H1 (cell line): Measurements from ENCODE around the gene CBLC. TPM values are rescaled to one million over a fixed set of nuclear protein-coding genes. Genes with fewer than 3 reads are reported as not detected.

Experiments used
- CTCF ChIA-PET: fragments of 300-600 bp; sonication (Branson Sonifier 250); formaldehyde crosslinking; loops from one replicate; lab custom pipeline; 2021; ENCODE audit not compliant: partially characterized antibody; lab: Charles Lee
- POLR2A ChIA-PET: fragments of 300-600 bp; sonication (Branson Sonifier 250); formaldehyde crosslinking; loops from one replicate; lab custom pipeline; 2021; ENCODE audit warnings: inconsistent platforms; ENCODE audit not compliant: partially characterized antibody; lab: Charles Lee
- DNase-seq, 2 experiments: peaks; one replicate each; pipeline versions ENCODE4 v3.0.0 to v3.0.0-alpha.2; 2010 to 2022; ENCODE audit warnings: low spot score in 2 of 2, low read depth in 1 of 2, mixed read lengths in 1 of 2
- FAIRE-seq: peaks from 2 replicates; lab custom pipeline; 2011; peaks lifted over from hg19 to GRCh38; lab: Jason Lieb, UNC
- H2AFZ ChIP-seq: 2 replicates; pipeline ENCODE4 v1.8.1; 2012; ENCODE audit warnings: low read length, inconsistent platforms
- H2AK5ac ChIP-seq: 2 replicates; pipeline ENCODE4 v1.6.1; 2013; ENCODE audit warnings: low read depth, low read length
- H2BK120ac ChIP-seq: replicated peaks from 2 replicates; pipeline ENCODE3; 2013; ENCODE audit warnings: low read depth, low read length, inconsistent platforms
- H2BK12ac ChIP-seq: 2 replicates; pipeline ENCODE4 v1.6.1; 2013; ENCODE audit warnings: low read depth, low read length
- H2BK15ac ChIP-seq: 2 replicates; pipeline ENCODE4 v1.6.1; 2013; ENCODE audit warnings: low read length
- H2BK20ac ChIP-seq: 2 replicates; pipeline ENCODE4 v1.6.1; 2013; ENCODE audit warnings: low read length
- H2BK5ac ChIP-seq: 2 replicates; pipeline ENCODE4 v1.6.1; 2013; ENCODE audit warnings: low read depth, low read length
- H3K14ac ChIP-seq: 2 replicates; pipeline ENCODE4 v1.6.1; 2013; ENCODE audit warnings: inconsistent platforms; ENCODE audit not compliant: insufficient read length
- H3K18ac ChIP-seq: 2 replicates; pipeline ENCODE4 v1.6.1; 2013; ENCODE audit warnings: low read length; ENCODE audit errors: extremely low read depth
- H3K23ac ChIP-seq: 2 replicates; pipeline ENCODE4 v1.6.1; 2013; ENCODE audit warnings: inconsistent platforms; ENCODE audit not compliant: insufficient read length
- H3K23me2 ChIP-seq: 2 replicates; pipeline ENCODE4 v1.6.1; 2013; ENCODE audit warnings: low read depth, low read length
- H3K27ac ChIP-seq: 2 replicates; pipeline ENCODE4 v1.6.1; 2011; ENCODE audit warnings: low read depth, low read length, inconsistent platforms
- H3K27me3 ChIP-seq, 4 experiments: replicated peaks in 1 of 4; 1 replicate in 1 of 4; 2 replicates in 3 of 4; pipeline versions ENCODE4 v1.6.1 to v1.8.1; 2011 to 2013; ENCODE audit warnings: low read length in 3 of 4, mild to moderate bottlenecking in 3 of 4, inconsistent platforms in 2 of 4, mixed read lengths in 2 of 4, moderate library complexity in 1 of 4; ENCODE audit not compliant: control insufficient read depth in 3 of 4, insufficient read depth in 3 of 4; ENCODE audit errors: extremely low read depth in 1 of 4
- H3K36me3 ChIP-seq, 4 experiments: 2 replicates each; pipeline versions ENCODE4 v1.6.1 to v1.8.1; 2011 to 2013; ENCODE audit warnings: mild to moderate bottlenecking in 4 of 4, low read length in 3 of 4, moderate library complexity in 2 of 4, control low read depth in 1 of 4, inconsistent platforms in 1 of 4; ENCODE audit not compliant: insufficient read depth in 4 of 4, control insufficient read depth in 2 of 4
- H3K4ac ChIP-seq: replicated peaks from 2 replicates; pipeline ENCODE3; 2013; ENCODE audit warnings: low read length, low read depth, mixed read lengths, inconsistent platforms; ENCODE audit not compliant: insufficient read length
- H3K4me1 ChIP-seq, 4 experiments: replicated peaks in 1 of 4; 1 replicate in 1 of 4; 2 replicates in 3 of 4; pipeline versions ENCODE4 v1.6.1 to v1.8.1; 2011 to 2013; ENCODE audit warnings: low read length in 3 of 4, inconsistent platforms in 2 of 4, mixed read lengths in 1 of 4; ENCODE audit not compliant: insufficient read depth in 4 of 4, control insufficient read depth in 3 of 4
- H3K4me2 ChIP-seq, 2 experiments: 2 replicates each; pipeline versions ENCODE4 v1.6.1 to v1.8.1; 2011 to 2013; ENCODE audit warnings: low read depth in 2 of 2, low read length in 2 of 2, control low read depth in 1 of 2, inconsistent platforms in 1 of 2, mild to moderate bottlenecking in 1 of 2; ENCODE audit not compliant: insufficient read depth in 1 of 2
- H3K4me3 ChIP-seq, 4 experiments: fragments of 200-600, 300-600 bp in 1 of 4; sonication (generic), shearing (Covaris generic), sonication (Bioruptor Twin) in 1 of 4; 2 replicates each; pipeline versions ENCODE4 v1.5.1 to v1.8.1; 2011 to 2016; ENCODE audit warnings: low read length in 4 of 4, low read depth in 3 of 4, control low read depth in 2 of 4, inconsistent platforms in 2 of 4, mild to moderate bottlenecking in 2 of 4, mixed read lengths in 1 of 4, moderate library complexity in 1 of 4; ENCODE audit not compliant: insufficient read depth in 2 of 4; ENCODE audit errors: extremely low read depth in 1 of 4
- H3K56ac ChIP-seq: replicated peaks from 2 replicates; pipeline ENCODE3; 2013; ENCODE audit warnings: low read depth, mild to moderate bottlenecking, mixed read lengths, low read length, inconsistent platforms; ENCODE audit not compliant: insufficient read length
- H3K79me1 ChIP-seq: 2 replicates; pipeline ENCODE4 v1.6.1; 2013; ENCODE audit warnings: low read depth, low read length, control low read depth
- H3K79me2 ChIP-seq, 2 experiments: 2 replicates each; pipeline versions ENCODE4 v1.6.1 to v1.8.1; 2012 to 2013; ENCODE audit warnings: low read length in 2 of 2, mild to moderate bottlenecking in 2 of 2, inconsistent platforms in 1 of 2; ENCODE audit not compliant: insufficient read depth in 2 of 2, control insufficient read depth in 1 of 2
- H3K9ac ChIP-seq, 4 experiments: replicated peaks in 1 of 4; 1 replicate in 1 of 4; 2 replicates in 3 of 4; pipeline versions ENCODE4 v1.6.1 to v1.8.1; 2011 to 2013; ENCODE audit warnings: low read depth in 3 of 4, low read length in 3 of 4, control low read depth in 2 of 4, mild to moderate bottlenecking in 2 of 4, moderate library complexity in 2 of 4, inconsistent platforms in 1 of 4; ENCODE audit errors: extremely low read depth in 1 of 4
- H3K9me3 ChIP-seq, 2 experiments: 2 replicates each; pipeline versions ENCODE4 v1.6.1 to v1.8.1; 2012 to 2013; ENCODE audit warnings: mild to moderate bottlenecking in 2 of 2, moderate library complexity in 2 of 2, control low read depth in 1 of 2, inconsistent platforms in 1 of 2, low read depth in 1 of 2, low read length in 1 of 2, mixed read lengths in 1 of 2; ENCODE audit not compliant: insufficient read depth in 2 of 2
- H4K20me1 ChIP-seq, 2 experiments: replicated peaks in 1 of 2; 2 replicates each; pipeline versions ENCODE3 to v1.8.1; 2011 to 2013; ENCODE audit warnings: inconsistent platforms in 2 of 2, low read length in 2 of 2, mild to moderate bottlenecking in 1 of 2; ENCODE audit not compliant: insufficient read depth in 2 of 2, control insufficient read depth in 1 of 2
- H4K5ac ChIP-seq: 2 replicates; pipeline ENCODE4 v1.6.1; 2013; ENCODE audit warnings: low read length, low read depth, mixed read lengths, inconsistent platforms; ENCODE audit not compliant: insufficient read length
- H4K8ac ChIP-seq: 2 replicates; pipeline ENCODE4 v1.8.0; 2013; ENCODE audit warnings: mild to moderate bottlenecking, moderate library complexity, low read length, inconsistent platforms; ENCODE audit not compliant: insufficient read depth; ENCODE audit errors: extremely low read depth
- H4K91ac ChIP-seq: replicated peaks from 2 replicates; pipeline ENCODE3; 2013; ENCODE audit warnings: low read length, mixed read lengths, inconsistent platforms; ENCODE audit not compliant: insufficient read length
- BACH1 ChIP-seq: IDR thresholded peaks from 2 replicates; pipeline ENCODE4 v1.6.1; 2012; ENCODE audit warnings: low read length, improper control_type of control experiment
- CEBPB ChIP-seq: IDR thresholded peaks from 2 replicates; pipeline ENCODE4 v1.6.1; 2012; ENCODE audit warnings: low read depth, low read length
- CTCF ChIP-seq, 3 experiments: IDR thresholded peaks; 1 replicate in 2 of 3; 2 replicates in 1 of 3; pipeline versions ENCODE4 v1.5.1 to v1.6.1; 2011; ENCODE audit warnings: low read length in 3 of 3, mild to moderate bottlenecking in 3 of 3, inconsistent platforms in 2 of 3, low read depth in 1 of 3, moderate library complexity in 1 of 3; ENCODE audit not compliant: insufficient read depth in 1 of 3; ENCODE audit errors: control extremely low read depth in 1 of 3
- GABPA ChIP-seq: IDR thresholded peaks from 2 replicates; pipeline ENCODE4 v1.6.1; 2011; ENCODE audit warnings: mild to moderate bottlenecking, low read length, moderate library complexity, borderline replicate concordance; ENCODE audit not compliant: insufficient read depth
- KDM4A ChIP-seq: IDR thresholded peaks from one replicate; pipeline ENCODE4 v1.7.1; 2012; ENCODE audit warnings: low read depth, mild to moderate bottlenecking, moderate library complexity, low read length, inconsistent platforms; ENCODE audit not compliant: severe bottlenecking
- RFX5 ChIP-seq: IDR thresholded peaks from 2 replicates; pipeline ENCODE4 v1.6.1; 2011; ENCODE audit warnings: low read depth, low read length, improper control_type of control experiment, borderline replicate concordance
- SAP30 ChIP-seq: fragments of 300-600 bp; sonication (generic); IDR thresholded peaks from 2 replicates; pipeline ENCODE4 v1.7.1; 2012; ENCODE audit warnings: low read length, moderate library complexity, mild to moderate bottlenecking, inconsistent platforms; ENCODE audit not compliant: insufficient read depth, insufficient replicate concordance
- SP4 ChIP-seq: IDR thresholded peaks from 2 replicates; pipeline ENCODE4 v1.6.1; 2012; ENCODE audit warnings: low read length, inconsistent platforms
- SRF ChIP-seq: IDR thresholded peaks from 2 replicates; pipeline ENCODE4 v1.6.1; 2011; ENCODE audit warnings: mild to moderate bottlenecking, low read depth, low read length, moderate library complexity
- TAF7 ChIP-seq: optimal IDR thresholded peaks from 2 replicates; pipeline ENCODE3; 2011; ENCODE audit warnings: low read depth, mild to moderate bottlenecking, inconsistent platforms, low read length, moderate library complexity, borderline replicate concordance
- TCF12 ChIP-seq: IDR thresholded peaks from 2 replicates; pipeline ENCODE4 v1.6.1; 2011; ENCODE audit warnings: low read depth, mild to moderate bottlenecking, low read length
- WGBS, 2 experiments: shearing (Covaris generic) in 1 of 2; methylation state at CpG; one replicate each; pipeline versions ENCODE4 v1.1.6 to v1.1.7; 2013 to 2015; ENCODE audit warnings: low lambda C conversion rate in 2 of 2, mixed read lengths in 2 of 2, inconsistent platforms in 1 of 2, low coverage in 1 of 2, missing lambda C conversion rate in 1 of 2; ENCODE audit not compliant: insufficient replicate concordance in 2 of 2, insufficient coverage in 1 of 2, insufficient read length in 1 of 2; ENCODE audit errors: extremely low coverage in 1 of 2, missing lambda C conversion rate in 1 of 2; 5-methylcytosine and 5-hydroxymethylcytosine counted together
- polyA plus RNA-seq, 7 experiments: library from polyadenylated mRNA; depleted of rRNA in 3 of 7; stranded (reverse) in 5 of 7; unstranded in 2 of 7; fragments of >200 nt in 5 of 7; fragments of 200-250 nt in 2 of 7; gene quantifications; 1 replicate in 5 of 7; 2 replicates in 1 of 7; 4 replicates in 1 of 7; pipeline versions ENCODE4 v1.2.1 to v1.2.3, GENCODE V29; 2011 to 2013; ENCODE audit warnings: missing spikeins in 2 of 7, mixed read lengths in 2 of 7
- total RNA-seq: library from RNA; stranded (reverse); fragmentation: NEBNext Ultra II Directional; extraction: Animal tissue kit (Norgen Biotek cat#: 25700); gene quantifications from 2 replicates; pipeline ENCODE4 v1.2.1, GENCODE V29; 2021

The CBLC gene
- total and polyA plus RNA-seq, 2 of the 8 experiments (the other 6 are each of a cell fraction or from before 2014, with no cell fraction given) = 17.4 to 35.7 TPM

DNA sequence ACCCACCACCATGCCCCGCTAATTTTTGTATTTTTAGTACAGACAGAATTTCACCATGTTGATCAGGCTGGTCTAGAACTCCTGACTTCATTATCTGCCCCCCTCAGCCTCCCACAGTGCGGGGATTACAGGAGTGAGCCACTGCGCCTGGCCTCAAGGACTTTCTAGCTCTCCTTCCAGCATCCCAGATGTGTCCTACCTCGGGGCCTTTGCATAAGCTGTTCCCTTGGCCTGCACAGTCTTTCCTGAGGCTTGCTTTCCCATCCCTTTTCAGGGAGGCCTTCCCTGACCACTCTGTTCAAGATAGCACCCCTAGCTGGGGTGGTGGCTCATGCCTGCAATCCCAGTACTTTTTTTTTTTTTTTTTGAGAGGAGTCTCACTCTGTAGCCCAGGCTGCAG lies 16.9 kb downstream of the CBLC start:
- POLR2A ChIA-PET = interaction anchor here (1.0 to 2.2 kb wide), 4 partner anchors 11 to 98 kb away, joined by 3 to 7 read pairs (median 6); partner anchors contain the start of gene BCAM
- H3K56ac ChIP-seq = no peak overlapping the region
- H3K79me2 ChIP-seq = no peaks in the 10 kb centered on the region
- no peak overlapping the region for H3K23ac ChIP-seq
- WGBS, 2 experiments = 80% methylated on average over 4 of the region's 4 CpGs; no CpG with 5 or more reads in 1 of the 2 experiments
- no peaks in the 10 kb centered on the region for H3K79me1 ChIP-seq
- H3K18ac ChIP-seq = no peak overlapping the region
- H2BK15ac ChIP-seq = no peak overlapping the region
- H2AFZ ChIP-seq = no peak overlapping the region
- H3K4me3 ChIP-seq = no peak overlapping the region
- H3K27ac ChIP-seq = no peak overlapping the region
- no peak overlapping the region for H2BK120ac ChIP-seq
- H3K27me3 ChIP-seq = no peaks in the 10 kb centered on the region
- H4K8ac ChIP-seq = no peak overlapping the region
- H3K4ac ChIP-seq = no peak overlapping the region
- peaks cover 2 to 5% (median 4%) of the 10 kb centered on the region in 4 experiments; a peak in 4 of 7 replicates for H3K4me1 ChIP-seq
- H3K14ac ChIP-seq = no peak overlapping the region
- H4K5ac ChIP-seq = no peak overlapping the region
- CTCF ChIA-PET = interaction anchor here (0.7 to 9.2 kb wide), 6 partner anchors 11 to 224 kb away, joined by 3 to 80 read pairs (median 3); partner anchors contain the start of gene NECTIN2
- FAIRE-seq (no peak), DNase-seq (no peak)
- H4K91ac ChIP-seq = no peak overlapping the region
- peaks cover 2 to 23% (median 9%) of the 10 kb centered on the region in 4 experiments; a peak in 6 of 8 replicates for H3K36me3 ChIP-seq
- no peak overlapping the region for H3K9ac ChIP-seq
- H2BK12ac ChIP-seq = no peak overlapping the region
- H4K20me1 ChIP-seq = no peaks in the 10 kb centered on the region
- no peak overlapping the region for H3K4me2 ChIP-seq
- H2BK20ac ChIP-seq = no peak overlapping the region
- H3K9me3 ChIP-seq = no peaks in the 10 kb centered on the region
- H3K23me2 ChIP-seq = 0 out of 2 replicates have a peak, but pooled peaks cover 1% of the 10 kb centered on the region
- H2AK5ac ChIP-seq = no peak overlapping the region
- no peak overlapping the region for H2BK5ac ChIP-seq
- no peak for TF ChIP-seq GABPA
- TF ChIP-seq CEBPB = no peak
- TF ChIP-seq SRF = no peak
- TF ChIP-seq CTCF (IDR thresholded peaks at IDR 0.05; ENCODE audit: control extremely low read depth in 1 of 3, insufficient read depth in 1 of 3, low read depth in 1 of 3, low read length in 3 of 3) = no peak
- TF ChIP-seq RFX5 = no peak
- no peak for TF ChIP-seq BACH1
- TF ChIP-seq TCF12 = no peak
- TF ChIP-seq SP4 = no peak
- TF ChIP-seq SAP30 = no peak
- TF ChIP-seq KDM4A = no peak
- TF ChIP-seq TAF7 = no peak
